ENCODE data around the gene GLRA1.

GLRA1 gene

GRCh38 chr5:151775025-151775606 is 149.5 kb downstream of the GLRA1 start:
- DNase-seq (ENCODE audit: low read depth in 2 of 2, low spot score in 1 of 2) = no peak

GRCh38 chr5:151773951-151774350 is 150.7 kb downstream of the GLRA1 start:
- no peak for DNase-seq (ENCODE audit: low read depth in 2 of 2, low spot score in 1 of 2)

GRCh38 chr5:151772846-151773561 is 151.6 kb downstream of the GLRA1 start:
- DNase-seq (ENCODE audit: low read depth in 2 of 2, low spot score in 1 of 2) = no peak
